NB4 (cell line): Measurements from ENCODE around the gene REEP1.
A peak's percentile ranks its signal among the peaks of the same experiment; 100 is the strongest.

Experiments used
- DNase-seq: peaks from one replicate; pipeline ENCODE4 v3.0.0; 2010; ENCODE audit warnings: low read depth
- H3K4me3 ChIP-seq: one replicate; pipeline ENCODE4 v1.5.1; 2011; ENCODE audit warnings: mild to moderate bottlenecking, low read depth, low read length, moderate library complexity
- MYC ChIP-seq: IDR thresholded peaks from 2 replicates; pipeline ENCODE4 v1.6.1; 2011; ENCODE audit warnings: low read depth, low read length
- POLR2A ChIP-seq: IDR thresholded peaks from 2 replicates; pipeline ENCODE4 v1.6.1; 2011; ENCODE audit warnings: mild to moderate bottlenecking; ENCODE audit not compliant: insufficient read length; ENCODE audit errors: extremely low read depth
- TF ChIP-seq, protein P1 (sequence below): IDR thresholded peaks from one replicate; pipeline ENCODE4 v1.5.1; 2012; ENCODE audit warnings: low read depth, low read length
- TF ChIP-seq, protein P2 (sequence below): IDR thresholded peaks from 2 replicates; pipeline ENCODE4 v1.6.1; 2011; ENCODE audit warnings: low read depth, low read length

REEP1 gene

DNA sequence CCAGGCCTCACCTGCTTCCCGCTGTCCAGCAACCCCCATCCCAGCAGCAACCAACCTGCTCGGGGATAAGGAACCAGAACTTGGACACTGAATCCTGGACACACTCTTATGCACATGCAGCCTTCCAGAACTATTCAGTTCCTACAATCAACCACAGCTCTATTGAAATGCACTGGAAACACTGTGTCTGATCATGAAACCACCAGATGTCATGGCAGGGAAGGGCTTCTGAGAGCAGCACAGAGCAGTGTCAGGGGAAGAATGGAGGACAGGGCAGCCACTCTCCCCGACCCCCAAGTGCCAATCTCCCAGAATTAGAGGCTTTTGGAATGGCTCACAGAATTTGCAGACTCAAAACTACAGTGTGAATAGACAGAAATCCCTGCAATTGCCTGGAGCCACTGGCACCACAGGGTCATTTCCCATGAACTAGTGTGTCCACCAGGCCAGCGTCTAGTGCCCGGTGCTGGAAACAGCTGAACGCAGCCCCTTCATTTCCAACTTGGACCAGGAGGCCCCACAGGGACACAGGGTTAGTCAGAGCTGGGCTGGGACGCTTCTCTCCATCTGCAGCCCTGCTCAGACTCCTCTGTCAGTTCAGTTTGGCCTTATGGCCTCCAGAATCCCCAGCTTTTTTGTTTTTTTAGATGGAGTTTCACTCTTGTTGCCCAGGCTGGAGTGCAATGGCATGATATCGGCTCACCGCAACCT lies 112.6 kb downstream of the REEP1 start:
- no peak overlapping the region for H3K4me3 ChIP-seq
- DNase-seq: no peak

GRCh38 chr2:86223927-86224560 lies 113.4 kb downstream of the REEP1 start:
- DNase-seq: no peak
- no peak overlapping the region for H3K4me3 ChIP-seq
- TF ChIP-seq MYC (no peak), POLR2A (no peak)
- TF ChIP-seq, protein P1, sequence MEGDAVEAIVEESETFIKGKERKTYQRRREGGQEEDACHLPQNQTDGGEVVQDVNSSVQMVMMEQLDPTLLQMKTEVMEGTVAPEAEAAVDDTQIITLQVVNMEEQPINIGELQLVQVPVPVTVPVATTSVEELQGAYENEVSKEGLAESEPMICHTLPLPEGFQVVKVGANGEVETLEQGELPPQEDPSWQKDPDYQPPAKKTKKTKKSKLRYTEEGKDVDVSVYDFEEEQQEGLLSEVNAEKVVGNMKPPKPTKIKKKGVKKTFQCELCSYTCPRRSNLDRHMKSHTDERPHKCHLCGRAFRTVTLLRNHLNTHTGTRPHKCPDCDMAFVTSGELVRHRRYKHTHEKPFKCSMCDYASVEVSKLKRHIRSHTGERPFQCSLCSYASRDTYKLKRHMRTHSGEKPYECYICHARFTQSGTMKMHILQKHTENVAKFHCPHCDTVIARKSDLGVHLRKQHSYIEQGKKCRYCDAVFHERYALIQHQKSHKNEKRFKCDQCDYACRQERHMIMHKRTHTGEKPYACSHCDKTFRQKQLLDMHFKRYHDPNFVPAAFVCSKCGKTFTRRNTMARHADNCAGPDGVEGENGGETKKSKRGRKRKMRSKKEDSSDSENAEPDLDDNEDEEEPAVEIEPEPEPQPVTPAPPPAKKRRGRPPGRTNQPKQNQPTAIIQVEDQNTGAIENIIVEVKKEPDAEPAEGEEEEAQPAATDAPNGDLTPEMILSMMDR: no peak
- TF ChIP-seq, protein P2, sequence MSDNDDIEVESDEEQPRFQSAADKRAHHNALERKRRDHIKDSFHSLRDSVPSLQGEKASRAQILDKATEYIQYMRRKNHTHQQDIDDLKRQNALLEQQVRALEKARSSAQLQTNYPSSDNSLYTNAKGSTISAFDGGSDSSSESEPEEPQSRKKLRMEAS: no peak

More for the DNA sequence above, 112.6 kb downstream of the REEP1 start:
- TF ChIP-seq, protein P2: no peak
- TF ChIP-seq MYC (no peak), POLR2A (no peak)
- TF ChIP-seq, protein P1: no peak

GRCh38 chr2:86223140-86223926 lies 114.1 kb downstream of the REEP1 start:
- DNase-seq: no peak
- no peak overlapping the region for H3K4me3 ChIP-seq
- TF ChIP-seq, protein P1: no peak
- TF ChIP-seq, protein P2: no peak
- TF ChIP-seq POLR2A: no peak
- TF ChIP-seq MYC: no peak

GRCh38 chr2:86221066-86221684 lies 116.3 kb downstream of the REEP1 start:
- TF ChIP-seq MYC (no peak), POLR2A (no peak)
- TF ChIP-seq, protein P1: peak; percentile 97
- TF ChIP-seq, protein P2: no peak
- no peak overlapping the region for H3K4me3 ChIP-seq
- DNase-seq: peak; percentile 71

GRCh38 chr2:86219896-86220295 lies 117.5 kb downstream of the REEP1 start:
- no peak overlapping the region for H3K4me3 ChIP-seq
- no peak for DNase-seq
- TF ChIP-seq, protein P1: no peak
- TF ChIP-seq POLR2A (no peak), MYC (no peak)
- TF ChIP-seq, protein P2: no peak
